ENCODE measurements around the gene KCNB1. TPM values are rescaled to one million over a fixed set of nuclear protein-coding genes. Genes with fewer than 3 reads are reported as not detected.

The KCNB1 gene
- total and polyA plus RNA-seq, 4 donors = under 0.01 to 3.4 (median 1.4) TPM

DNA sequence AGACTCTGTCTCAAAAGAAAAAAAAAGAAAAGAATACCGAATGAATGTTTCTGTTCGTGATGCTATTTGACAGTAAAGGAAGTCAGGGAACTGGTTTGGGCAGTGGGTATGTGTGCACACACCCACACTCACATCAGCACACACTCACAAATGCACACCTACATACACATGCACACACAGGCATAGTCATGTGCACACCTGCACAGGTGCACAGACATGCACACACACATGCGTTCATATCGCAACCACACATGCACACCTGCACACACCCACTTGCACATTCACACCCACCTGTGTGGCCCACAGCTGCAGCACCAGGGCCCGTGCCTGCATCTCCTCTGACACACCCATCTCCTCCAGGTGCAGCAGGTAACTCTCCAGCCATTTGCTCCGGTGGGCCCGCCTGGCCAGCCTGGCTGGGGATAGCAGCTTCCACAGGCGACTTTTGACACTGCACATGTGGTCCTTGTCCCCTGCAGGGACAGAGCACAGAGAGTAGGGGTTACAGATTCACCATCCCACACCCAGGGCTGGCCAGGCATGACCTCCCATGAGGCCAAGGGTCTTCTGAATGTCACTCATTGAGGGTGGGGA is 41.4 kb upstream of the KCNB1 start (continued):
- TF ChIP-seq, protein P1, sequence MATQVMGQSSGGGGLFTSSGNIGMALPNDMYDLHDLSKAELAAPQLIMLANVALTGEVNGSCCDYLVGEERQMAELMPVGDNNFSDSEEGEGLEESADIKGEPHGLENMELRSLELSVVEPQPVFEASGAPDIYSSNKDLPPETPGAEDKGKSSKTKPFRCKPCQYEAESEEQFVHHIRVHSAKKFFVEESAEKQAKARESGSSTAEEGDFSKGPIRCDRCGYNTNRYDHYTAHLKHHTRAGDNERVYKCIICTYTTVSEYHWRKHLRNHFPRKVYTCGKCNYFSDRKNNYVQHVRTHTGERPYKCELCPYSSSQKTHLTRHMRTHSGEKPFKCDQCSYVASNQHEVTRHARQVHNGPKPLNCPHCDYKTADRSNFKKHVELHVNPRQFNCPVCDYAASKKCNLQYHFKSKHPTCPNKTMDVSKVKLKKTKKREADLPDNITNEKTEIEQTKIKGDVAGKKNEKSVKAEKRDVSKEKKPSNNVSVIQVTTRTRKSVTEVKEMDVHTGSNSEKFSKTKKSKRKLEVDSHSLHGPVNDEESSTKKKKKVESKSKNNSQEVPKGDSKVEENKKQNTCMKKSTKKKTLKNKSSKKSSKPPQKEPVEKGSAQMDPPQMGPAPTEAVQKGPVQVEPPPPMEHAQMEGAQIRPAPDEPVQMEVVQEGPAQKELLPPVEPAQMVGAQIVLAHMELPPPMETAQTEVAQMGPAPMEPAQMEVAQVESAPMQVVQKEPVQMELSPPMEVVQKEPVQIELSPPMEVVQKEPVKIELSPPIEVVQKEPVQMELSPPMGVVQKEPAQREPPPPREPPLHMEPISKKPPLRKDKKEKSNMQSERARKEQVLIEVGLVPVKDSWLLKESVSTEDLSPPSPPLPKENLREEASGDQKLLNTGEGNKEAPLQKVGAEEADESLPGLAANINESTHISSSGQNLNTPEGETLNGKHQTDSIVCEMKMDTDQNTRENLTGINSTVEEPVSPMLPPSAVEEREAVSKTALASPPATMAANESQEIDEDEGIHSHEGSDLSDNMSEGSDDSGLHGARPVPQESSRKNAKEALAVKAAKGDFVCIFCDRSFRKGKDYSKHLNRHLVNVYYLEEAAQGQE (IDR thresholded peaks at IDR 0.05) = no peak
- TF ChIP-seq GABPA (IDR thresholded peaks at IDR 0.05 in 1 of 2, conservative IDR thresholded peaks at IDR 0.05 in 1 of 2) (no peak), HNF4G (IDR thresholded peaks at IDR 0.05) (no peak), JUND (IDR thresholded peaks at IDR 0.05) (no peak), YY1 (IDR thresholded peaks at IDR 0.05) (no peak), EGR1 (IDR thresholded peaks at IDR 0.05; ENCODE audit: low read depth in 2 of 2) (no peak)
- TF ChIP-seq, protein P2, sequence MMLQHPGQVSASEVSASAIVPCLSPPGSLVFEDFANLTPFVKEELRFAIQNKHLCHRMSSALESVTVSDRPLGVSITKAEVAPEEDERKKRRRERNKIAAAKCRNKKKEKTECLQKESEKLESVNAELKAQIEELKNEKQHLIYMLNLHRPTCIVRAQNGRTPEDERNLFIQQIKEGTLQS (IDR thresholded peaks at IDR 0.05) = no peak
- TF ChIP-seq, protein P3, sequence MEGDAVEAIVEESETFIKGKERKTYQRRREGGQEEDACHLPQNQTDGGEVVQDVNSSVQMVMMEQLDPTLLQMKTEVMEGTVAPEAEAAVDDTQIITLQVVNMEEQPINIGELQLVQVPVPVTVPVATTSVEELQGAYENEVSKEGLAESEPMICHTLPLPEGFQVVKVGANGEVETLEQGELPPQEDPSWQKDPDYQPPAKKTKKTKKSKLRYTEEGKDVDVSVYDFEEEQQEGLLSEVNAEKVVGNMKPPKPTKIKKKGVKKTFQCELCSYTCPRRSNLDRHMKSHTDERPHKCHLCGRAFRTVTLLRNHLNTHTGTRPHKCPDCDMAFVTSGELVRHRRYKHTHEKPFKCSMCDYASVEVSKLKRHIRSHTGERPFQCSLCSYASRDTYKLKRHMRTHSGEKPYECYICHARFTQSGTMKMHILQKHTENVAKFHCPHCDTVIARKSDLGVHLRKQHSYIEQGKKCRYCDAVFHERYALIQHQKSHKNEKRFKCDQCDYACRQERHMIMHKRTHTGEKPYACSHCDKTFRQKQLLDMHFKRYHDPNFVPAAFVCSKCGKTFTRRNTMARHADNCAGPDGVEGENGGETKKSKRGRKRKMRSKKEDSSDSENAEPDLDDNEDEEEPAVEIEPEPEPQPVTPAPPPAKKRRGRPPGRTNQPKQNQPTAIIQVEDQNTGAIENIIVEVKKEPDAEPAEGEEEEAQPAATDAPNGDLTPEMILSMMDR (IDR thresholded peaks at IDR 0.05; ENCODE audit: low read depth, low read length, missing input control) = no peak

DNA sequence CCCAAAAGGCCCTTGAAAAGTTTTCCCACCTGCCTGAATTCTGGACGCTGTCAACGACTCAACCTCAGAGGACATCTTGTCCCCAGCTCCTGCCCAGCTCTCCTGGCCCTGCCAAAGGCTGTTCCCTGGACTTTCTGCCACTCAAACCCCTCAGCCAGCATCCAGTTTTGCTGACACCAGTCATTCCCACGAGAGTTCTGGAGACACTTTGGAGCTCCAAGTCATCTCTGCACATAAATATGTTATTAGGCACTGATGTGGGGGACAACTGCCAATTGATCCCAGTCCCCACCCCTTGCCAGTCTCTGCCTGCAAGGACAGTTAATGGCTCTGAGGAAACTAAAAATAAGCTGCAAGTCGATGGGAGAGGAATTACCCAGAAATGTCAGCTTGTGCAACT is 38.9 kb upstream of the KCNB1 start:
- no peaks in the 10 kb centered on the region for H3K27me3 ChIP-seq (ENCODE audit: control insufficient read depth in 4 of 4, insufficient read depth in 4 of 4, low read length in 3 of 4)
- no peak overlapping the region for H3K4me3 ChIP-seq (ENCODE audit: low read depth in 1 of 3, low read length in 3 of 3)
- no peak overlapping the region for H3K27ac ChIP-seq (ENCODE audit: low read depth in 1 of 2, low read length in 2 of 2)
- H3K36me3 ChIP-seq (ENCODE audit: control insufficient read depth in 4 of 4, insufficient read depth in 3 of 4, low read depth in 1 of 4, low read length in 3 of 4) = no peaks in the 10 kb centered on the region
- DNase-seq (ENCODE audit: low spot score) = no peak
- H3K4me1 ChIP-seq (ENCODE audit: control insufficient read depth in 4 of 4, insufficient read depth in 4 of 4, low read length in 3 of 4) = no peaks in the 10 kb centered on the region
- no peak overlapping the region for H3K9ac ChIP-seq (ENCODE audit: low read depth in 1 of 2, low read length in 2 of 2)
- TF ChIP-seq SP1 (IDR thresholded peaks at IDR 0.05) = no peak
- TF ChIP-seq FOXA2 (IDR thresholded peaks at IDR 0.05) = no peak
- TF ChIP-seq RAD21 (IDR thresholded peaks at IDR 0.05) = no peak
- TF ChIP-seq GABPA (IDR thresholded peaks at IDR 0.05 in 1 of 2, conservative IDR thresholded peaks at IDR 0.05 in 1 of 2) = no peak
- TF ChIP-seq, protein P4, sequence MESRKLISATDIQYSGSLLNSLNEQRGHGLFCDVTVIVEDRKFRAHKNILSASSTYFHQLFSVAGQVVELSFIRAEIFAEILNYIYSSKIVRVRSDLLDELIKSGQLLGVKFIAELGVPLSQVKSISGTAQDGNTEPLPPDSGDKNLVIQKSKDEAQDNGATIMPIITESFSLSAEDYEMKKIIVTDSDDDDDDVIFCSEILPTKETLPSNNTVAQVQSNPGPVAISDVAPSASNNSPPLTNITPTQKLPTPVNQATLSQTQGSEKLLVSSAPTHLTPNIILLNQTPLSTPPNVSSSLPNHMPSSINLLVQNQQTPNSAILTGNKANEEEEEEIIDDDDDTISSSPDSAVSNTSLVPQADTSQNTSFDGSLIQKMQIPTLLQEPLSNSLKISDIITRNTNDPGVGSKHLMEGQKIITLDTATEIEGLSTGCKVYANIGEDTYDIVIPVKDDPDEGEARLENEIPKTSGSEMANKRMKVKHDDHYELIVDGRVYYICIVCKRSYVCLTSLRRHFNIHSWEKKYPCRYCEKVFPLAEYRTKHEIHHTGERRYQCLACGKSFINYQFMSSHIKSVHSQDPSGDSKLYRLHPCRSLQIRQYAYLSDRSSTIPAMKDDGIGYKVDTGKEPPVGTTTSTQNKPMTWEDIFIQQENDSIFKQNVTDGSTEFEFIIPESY (IDR thresholded peaks at IDR 0.05) = no peak
- TF ChIP-seq FOXA1 (IDR thresholded peaks at IDR 0.05) = no peak
- TF ChIP-seq EGR1 (IDR thresholded peaks at IDR 0.05; ENCODE audit: low read depth in 2 of 2) = no peak
- TF ChIP-seq HNF4A (conservative IDR thresholded peaks at IDR 0.05) = no peak
- TF ChIP-seq, protein P1 (IDR thresholded peaks at IDR 0.05) = no peak
- no peak for TF ChIP-seq JUND (IDR thresholded peaks at IDR 0.05)
- TF ChIP-seq, protein P5, sequence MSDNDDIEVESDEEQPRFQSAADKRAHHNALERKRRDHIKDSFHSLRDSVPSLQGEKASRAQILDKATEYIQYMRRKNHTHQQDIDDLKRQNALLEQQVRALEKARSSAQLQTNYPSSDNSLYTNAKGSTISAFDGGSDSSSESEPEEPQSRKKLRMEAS (IDR thresholded peaks at IDR 0.05) = no peak
- TF ChIP-seq, protein P2 (IDR thresholded peaks at IDR 0.05) = no peak
- no peak for TF ChIP-seq RXRA (IDR thresholded peaks at IDR 0.05)
- TF ChIP-seq YY1 (IDR thresholded peaks at IDR 0.05) = no peak
- no peak for TF ChIP-seq NR2F2 (IDR thresholded peaks at IDR 0.05)
- WGBS = 84% methylated on average over 4 of the region's 4 CpGs
- no peaks in the 10 kb centered on the region for H3K9me3 ChIP-seq (ENCODE audit: control insufficient read depth in 4 of 4, low read length in 3 of 4)
